HG03045 (cell line): ENCODE results near the gene ELF5.

Experiments used
- ATAC-seq: cut with Tn5 transposase; IDR thresholded peaks from one replicate; pipeline ENCODE4 v1.9.1; 2021; ENCODE audit warnings: mild to moderate bottlenecking, moderate library complexity; ENCODE audit not compliant: unreplicated experiment

The ELF5 gene

GRCh38 chr11:34523053-34523452, 9.5 kb upstream of the ELF5 start:
- ATAC-seq, result no peak

- no peak for ATAC-seq
Measured at GRCh38 chr11:34522188-34522587, 8.6 kb upstream of the ELF5 start.

- no peak for ATAC-seq
Measured at GRCh38 chr11:34521265-34521664, 7.7 kb upstream of the ELF5 start.

GRCh38 chr11:34519595-34520235, 6.1 kb upstream of the ELF5 start:
- no peak for ATAC-seq

GRCh38 chr11:34516247-34517040, 2.9 kb upstream of the ELF5 start:
- ATAC-seq, result no peak

- no peak for ATAC-seq
Measured at GRCh38 chr11:34514597-34514996, 1.0 kb upstream of the ELF5 start.

GRCh38 chr11:34512840-34513681, 533 bp downstream of the ELF5 start:
- peak; percentile 77 for ATAC-seq

GRCh38 chr11:34510673-34511072, 2.9 kb downstream of the ELF5 start:
- ATAC-seq, result no peak

- no peak for ATAC-seq
Measured at GRCh38 chr11:34510218-34510617, 3.4 kb downstream of the ELF5 start.

- no peak for ATAC-seq
Measured at GRCh38 chr11:34509336-34509876, 4.2 kb downstream of the ELF5 start.

- ATAC-seq, result no peak
Measured at GRCh38 chr11:34508524-34508923, 5.1 kb downstream of the ELF5 start.

GRCh38 chr11:34507610-34508009, 6.0 kb downstream of the ELF5 start:
- no peak for ATAC-seq

- ATAC-seq, result no peak
Measured at GRCh38 chr11:34507156-34507555, 6.4 kb downstream of the ELF5 start.

- ATAC-seq, result no peak
Measured at GRCh38 chr11:34505874-34506273, 7.7 kb downstream of the ELF5 start.

GRCh38 chr11:34502949-34503348, 10.6 kb downstream of the ELF5 start:
- ATAC-seq, result no peak

- no peak for ATAC-seq
Measured at GRCh38 chr11:34501949-34502348, 11.6 kb downstream of the ELF5 start.

GRCh38 chr11:34501500-34501899, 12.1 kb downstream of the ELF5 start:
- ATAC-seq, result no peak

- ATAC-seq, result no peak
Measured at GRCh38 chr11:34499719-34500500, 13.7 kb downstream of the ELF5 start.

- ATAC-seq, result no peak
Measured at GRCh38 chr11:34495724-34496377, 17.7 kb downstream of the ELF5 start.

GRCh38 chr11:34495239-34495723, 18.3 kb downstream of the ELF5 start:
- no peak for ATAC-seq
